ENCODE results near the gene GRIP1.
A peak's percentile ranks its signal among the peaks of the same experiment; 100 is the strongest.

GRIP1 gene

GRCh38 chr12:66301944-66302826 is 376.7 kb downstream of the GRIP1 start, which contains the start of gene HELB:
HELB (plus strand) TSS chr12:66302493; CDS start chr12:66302604, 111 bp downstream.
- TF ChIP-seq CTCF (conservative IDR thresholded peaks at IDR 0.05; ENCODE audit: low read depth, low read length) = no peak
- peak within 1 kb of the TSS; percentile 72 for H3K4me3 ChIP-seq (ENCODE audit: low read depth, low read length)
- peak; percentile 97 for DNase-seq (ENCODE audit: low read depth)

- H3K4me3 ChIP-seq (ENCODE audit: low read depth, low read length) = no peak overlapping the region
- no peak for TF ChIP-seq CTCF (conservative IDR thresholded peaks at IDR 0.05; ENCODE audit: low read depth, low read length)
- no peak for DNase-seq (ENCODE audit: low read depth)
These were observed 381.0 kb downstream of the GRIP1 start for GRCh38 chr12:66297923-66298322.
